Effector CD8-positive, alpha-beta T cell (primary cell): ENCODE results near the gene FAAH2.
"Not testable (repeated sequence)": the region's sequence is repeated elsewhere in the genome, so short reads cannot be mapped to it uniquely, and the experiment has no call there.

ENCODE experiments used
- DNase-seq: peaks from one replicate; lab custom pipeline; 2025; lab: John Stamatoyannopoulos, UW
- total RNA-seq, 4 experiments: gene quantifications; one replicate each; lab custom pipeline; 2026; lab: John Stamatoyannopoulos, UW

FAAH2 gene
- 2.1 to 12.4 (median 3.9) reads per million in 4 experiments for total RNA-seq

- peak; percentile 6 for DNase-seq
Measured at GRCh38 chrX:57286507-57287251, at the start of gene FAAH2. Gene FAAH2, plus strand, starts transcription at chrX:57286706. Its CDS starts 120 bp downstream, at chrX:57286826.

DNA sequence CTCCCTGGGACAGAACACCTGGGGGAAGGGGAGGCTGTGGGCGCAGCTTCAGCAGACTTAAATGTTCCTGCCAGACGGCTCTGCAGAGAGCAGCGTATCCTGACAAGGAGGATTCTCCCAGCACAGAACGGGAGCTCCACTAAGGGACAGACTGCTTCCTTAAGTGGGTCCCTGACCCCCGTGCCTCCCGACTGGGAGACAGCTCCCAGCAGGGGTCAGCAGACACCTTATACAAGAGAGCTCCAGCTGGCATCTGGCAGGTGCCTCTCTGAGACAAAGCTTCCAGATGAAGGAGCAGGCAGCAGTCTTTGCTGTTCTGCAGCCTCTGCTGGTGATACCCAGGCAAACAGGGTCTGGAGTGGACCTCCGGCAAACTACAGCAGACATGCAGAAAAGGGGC lies 44.5 kb upstream of the FAAH2 start:
- no peak for DNase-seq

- DNase-seq = no peak
Measured at GRCh38 chrX:57251965-57252364, 34.5 kb upstream of the FAAH2 start.

DNA sequence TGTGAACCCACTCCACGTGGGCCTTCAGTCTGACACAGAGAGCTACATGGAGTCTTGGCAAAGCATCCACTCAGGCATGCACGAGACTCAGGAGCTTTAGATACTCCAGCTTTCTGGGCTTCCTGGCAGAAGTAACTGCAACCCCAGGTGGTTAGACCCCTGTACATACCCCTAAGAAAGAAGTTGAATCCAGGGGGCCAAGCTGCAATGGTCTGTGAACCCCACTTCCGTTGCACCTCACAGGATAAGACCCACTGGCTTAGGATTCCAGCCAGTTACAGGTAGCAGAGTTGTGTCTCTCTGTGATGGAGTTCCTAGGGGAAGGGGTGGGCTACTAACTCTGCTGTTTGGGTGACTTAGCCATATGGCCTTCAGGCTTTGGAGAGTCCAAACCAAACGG lies 21.4 kb upstream of the FAAH2 start:
- no peak for DNase-seq

DNA sequence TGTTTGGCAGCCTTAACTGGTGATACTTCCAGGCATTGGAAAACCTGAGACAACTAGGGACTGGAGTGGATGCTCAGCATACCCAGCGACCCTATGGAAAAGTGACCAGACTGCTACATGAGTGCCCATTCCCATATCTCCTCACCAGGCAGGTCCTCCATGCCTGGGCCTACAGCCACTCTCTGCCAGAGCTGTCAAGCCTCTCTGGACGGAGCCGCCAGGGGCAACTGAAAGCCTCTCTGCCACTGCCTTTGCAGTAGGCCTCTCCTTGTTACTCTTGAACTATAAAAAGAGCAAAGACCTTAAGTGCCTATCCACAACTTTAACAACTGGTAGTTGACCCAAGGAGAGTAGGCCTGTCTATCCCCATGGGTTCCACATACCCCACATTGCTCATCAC lies 20.2 kb upstream of the FAAH2 start:
- no peak for DNase-seq

- no peak for DNase-seq
Measured at GRCh38 chrX:57266871-57267270, 19.6 kb upstream of the FAAH2 start.

DNA sequence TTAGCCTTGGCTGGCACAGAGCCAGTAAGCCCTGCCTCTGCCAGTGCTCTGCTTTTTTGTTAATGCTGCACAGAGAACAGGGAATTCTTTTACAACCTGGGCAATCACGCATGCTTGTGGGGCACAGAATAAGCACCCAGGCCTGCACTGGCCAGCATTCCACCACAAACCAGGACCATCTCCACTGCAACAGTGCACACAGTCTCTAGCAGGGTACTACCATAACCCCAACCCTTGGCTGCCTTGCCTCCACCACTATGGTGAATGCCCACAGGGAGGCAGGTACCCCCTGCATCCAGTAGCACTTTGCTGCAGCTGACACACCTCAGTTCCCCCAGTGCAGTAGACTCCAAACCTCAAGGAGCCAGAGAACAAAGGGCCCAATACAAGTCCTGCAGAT lies 19.2 kb upstream of the FAAH2 start:
- DNase-seq = no peak

DNA sequence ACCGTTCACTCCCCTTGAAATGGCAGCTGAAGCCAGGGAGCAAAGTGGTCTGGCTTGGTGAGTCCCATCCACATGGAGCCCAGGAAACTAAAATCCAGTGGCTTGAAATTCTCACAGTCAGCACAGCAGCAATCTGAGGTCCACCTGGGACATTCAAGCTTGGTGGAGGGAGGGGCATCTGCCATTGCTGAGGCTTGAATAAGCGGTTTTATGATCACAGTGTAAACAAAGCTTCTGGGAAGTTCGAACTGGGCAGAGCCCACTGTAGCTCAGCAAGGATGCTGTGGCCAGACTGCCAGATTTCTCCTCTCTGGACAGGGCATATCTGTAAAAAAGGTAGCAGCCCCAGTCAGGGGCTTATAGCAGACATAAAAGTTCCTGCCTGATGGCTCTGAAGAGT lies 15.5 kb upstream of the FAAH2 start:
- no peak for DNase-seq

- no peak for DNase-seq
Measured at GRCh38 chrX:57282568-57282967, 3.9 kb upstream of the FAAH2 start.

DNA sequence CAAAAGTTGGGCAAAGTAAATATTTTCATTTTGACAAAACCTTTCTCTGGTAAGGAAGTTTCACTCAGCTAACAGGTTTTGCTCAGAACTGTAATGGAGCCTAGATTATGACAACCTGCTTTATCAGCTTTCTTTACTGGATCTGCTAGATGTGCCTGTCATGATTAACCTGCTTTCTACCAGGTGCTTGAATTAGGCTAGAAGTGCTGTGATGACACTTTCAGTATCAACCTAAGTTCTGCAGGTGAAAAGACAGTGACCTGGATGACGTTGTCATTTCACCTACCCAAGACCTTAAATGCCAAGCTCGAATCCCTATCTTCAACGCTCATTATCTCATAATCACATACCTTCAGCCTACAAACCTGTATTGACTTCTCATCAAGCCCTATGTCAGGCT lies 1.5 kb upstream of the FAAH2 start:
- DNase-seq = no peak

GRCh38 chrX:57289089-57289488 lies 2.6 kb downstream of the FAAH2 start:
- DNase-seq = no peak

DNA sequence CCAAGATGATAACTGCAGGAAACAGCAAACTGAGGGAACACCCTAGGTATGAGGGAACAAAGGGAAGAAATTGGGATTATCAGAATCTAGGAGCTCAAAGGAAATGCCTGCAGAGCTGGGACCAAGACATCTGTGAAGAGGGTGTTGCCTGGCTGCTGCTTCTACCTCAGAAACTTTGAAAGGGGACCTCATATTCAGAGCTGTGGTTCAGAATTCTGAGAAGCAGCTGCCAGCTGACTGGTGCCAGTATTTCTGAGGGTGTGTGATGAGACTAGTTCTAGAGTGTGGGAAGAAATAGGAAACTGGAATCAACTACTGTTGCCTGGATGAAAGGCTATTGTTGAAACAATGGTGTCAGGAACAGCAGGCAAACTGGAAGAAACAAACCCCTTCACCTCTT lies 8.5 kb downstream of the FAAH2 start:
- DNase-seq = no peak

GRCh38 chrX:57295679-57296078 lies 9.2 kb downstream of the FAAH2 start:
- DNase-seq = not testable (repeated sequence)

DNA sequence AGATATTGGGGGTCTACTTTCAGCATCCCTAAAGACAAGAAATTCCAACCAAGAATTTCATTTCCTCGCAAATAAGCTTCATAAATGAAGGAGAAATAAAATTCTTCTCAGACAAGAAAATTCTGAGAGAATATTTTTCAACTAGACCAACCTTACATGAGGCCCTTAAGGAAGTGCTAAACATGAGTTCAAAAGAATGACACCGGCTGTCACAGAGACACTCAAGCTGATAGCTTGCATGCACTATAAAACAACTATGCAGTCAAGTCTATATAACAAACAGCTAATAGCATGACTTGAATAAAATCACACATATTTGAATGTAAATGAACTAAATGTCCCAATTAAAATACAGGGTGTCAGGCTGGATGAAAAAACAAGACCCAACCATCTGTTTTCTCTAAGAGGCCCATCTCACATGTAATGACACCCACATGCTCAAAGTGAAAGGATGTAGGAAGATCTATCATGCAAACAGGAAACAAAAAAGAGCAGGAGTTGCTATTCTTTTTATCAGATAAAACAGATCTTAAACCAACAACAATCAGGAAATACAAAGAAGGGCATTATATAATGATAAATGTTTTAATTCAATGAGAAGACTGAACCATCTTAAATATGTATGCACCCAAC lies 27.2 kb downstream of the FAAH2 start:
- DNase-seq = no peak

GRCh38 chrX:57329008-57329407 lies 42.5 kb downstream of the FAAH2 start:
- DNase-seq = no peak

- DNase-seq = not testable (repeated sequence)
Measured at GRCh38 chrX:57335790-57336189, 49.3 kb downstream of the FAAH2 start.

GRCh38 chrX:57353472-57354132 lies 67.1 kb downstream of the FAAH2 start:
- DNase-seq = no peak

DNA sequence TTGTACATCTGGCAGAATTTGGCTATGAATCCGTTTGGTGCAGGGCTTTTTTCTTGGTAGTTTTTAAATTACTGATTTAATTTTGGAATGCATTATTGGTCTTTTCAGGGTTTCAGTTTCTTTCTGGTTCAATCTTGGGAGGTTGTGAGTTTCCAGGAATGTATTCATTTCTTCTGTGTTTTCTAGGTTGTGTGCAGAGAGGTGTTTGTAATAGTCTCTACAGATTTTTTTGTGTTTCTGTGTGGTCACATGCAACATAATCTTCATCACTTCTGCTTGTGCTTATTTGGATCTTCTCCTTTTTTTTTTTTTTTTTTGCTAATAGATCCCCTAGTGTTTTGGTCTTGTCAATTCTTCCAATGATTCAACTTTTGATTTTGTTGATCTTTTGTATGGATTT lies 77.6 kb downstream of the FAAH2 start:
- no peak for DNase-seq

DNA sequence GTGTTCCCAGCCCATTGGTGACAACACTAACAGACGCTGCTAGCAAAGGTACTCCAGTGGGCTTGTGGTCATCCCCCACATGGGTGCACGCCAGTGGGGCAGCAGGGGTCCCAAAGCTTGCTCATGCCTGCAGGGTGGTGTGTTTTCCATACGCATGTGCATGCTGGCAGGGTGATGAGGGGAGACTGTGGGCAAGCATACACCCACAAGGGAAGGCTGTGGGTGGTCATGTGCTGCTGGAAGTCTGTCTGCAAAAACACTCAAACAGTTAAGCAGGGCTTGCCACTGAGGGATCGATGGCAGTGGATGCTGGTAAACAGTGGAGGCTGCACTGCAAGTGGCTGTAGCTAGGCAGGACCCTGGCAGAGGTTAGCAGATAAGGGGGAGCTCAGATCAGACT lies 79.9 kb downstream of the FAAH2 start:
- DNase-seq = no peak

GRCh38 chrX:57367649-57368048 lies 81.1 kb downstream of the FAAH2 start:
- no peak for DNase-seq

DNA sequence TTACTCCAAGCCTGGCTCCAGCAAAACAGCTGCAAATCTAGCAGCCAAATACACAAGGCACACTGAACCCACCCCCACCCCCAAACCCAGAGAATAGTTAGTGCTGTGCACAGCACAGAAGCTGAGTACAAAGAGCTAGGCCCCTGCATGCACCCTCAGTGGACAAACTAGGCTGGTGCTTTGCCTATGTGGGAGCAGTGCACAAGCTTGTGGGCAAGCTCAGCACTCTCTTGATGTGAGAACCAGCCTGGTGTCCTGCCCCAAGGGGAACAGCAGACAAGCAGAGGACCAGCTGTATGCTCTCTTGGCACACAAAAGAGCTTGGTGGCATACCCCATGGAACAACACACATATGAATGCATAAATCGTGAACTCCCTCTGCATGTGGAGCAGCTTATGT lies 81.7 kb downstream of the FAAH2 start:
- DNase-seq = no peak

- no peak for DNase-seq
Measured at GRCh38 chrX:57379296-57379695, 92.8 kb downstream of the FAAH2 start.
